Measurements from ENCODE around the gene CACNA2D3. TPM values are rescaled to one million over a fixed set of nuclear protein-coding genes. Genes with fewer than 3 reads are reported as not detected.

The CACNA2D3 gene
- total RNA-seq, 1 donor from 2014 or later = 0.29 TPM

DNA sequence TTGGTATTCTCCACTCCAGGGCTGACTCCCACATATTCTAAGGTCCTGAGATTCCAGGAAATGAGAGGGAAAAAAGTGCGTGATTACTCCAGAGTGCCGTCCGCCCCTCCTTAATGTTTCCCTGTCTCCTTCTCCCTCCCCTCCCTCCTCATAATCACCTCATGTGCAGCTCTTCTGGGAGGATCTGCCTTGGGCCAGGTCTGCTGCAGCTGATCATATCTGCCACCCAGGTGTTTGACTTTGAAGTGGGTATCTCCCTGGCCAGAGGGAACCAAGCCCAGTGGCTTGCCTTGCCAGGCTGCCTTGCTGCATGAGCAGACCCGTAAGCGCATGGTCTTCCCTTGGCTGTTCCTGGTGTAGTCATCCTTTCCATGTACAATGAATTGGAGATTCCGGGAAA, 833.6 kb downstream of the CACNA2D3 start:
- DNase-seq (ENCODE audit: low spot score, unreplicated experiment) = no peak
- TF ChIP-seq, protein P1, sequence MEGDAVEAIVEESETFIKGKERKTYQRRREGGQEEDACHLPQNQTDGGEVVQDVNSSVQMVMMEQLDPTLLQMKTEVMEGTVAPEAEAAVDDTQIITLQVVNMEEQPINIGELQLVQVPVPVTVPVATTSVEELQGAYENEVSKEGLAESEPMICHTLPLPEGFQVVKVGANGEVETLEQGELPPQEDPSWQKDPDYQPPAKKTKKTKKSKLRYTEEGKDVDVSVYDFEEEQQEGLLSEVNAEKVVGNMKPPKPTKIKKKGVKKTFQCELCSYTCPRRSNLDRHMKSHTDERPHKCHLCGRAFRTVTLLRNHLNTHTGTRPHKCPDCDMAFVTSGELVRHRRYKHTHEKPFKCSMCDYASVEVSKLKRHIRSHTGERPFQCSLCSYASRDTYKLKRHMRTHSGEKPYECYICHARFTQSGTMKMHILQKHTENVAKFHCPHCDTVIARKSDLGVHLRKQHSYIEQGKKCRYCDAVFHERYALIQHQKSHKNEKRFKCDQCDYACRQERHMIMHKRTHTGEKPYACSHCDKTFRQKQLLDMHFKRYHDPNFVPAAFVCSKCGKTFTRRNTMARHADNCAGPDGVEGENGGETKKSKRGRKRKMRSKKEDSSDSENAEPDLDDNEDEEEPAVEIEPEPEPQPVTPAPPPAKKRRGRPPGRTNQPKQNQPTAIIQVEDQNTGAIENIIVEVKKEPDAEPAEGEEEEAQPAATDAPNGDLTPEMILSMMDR (IDR thresholded peaks at IDR 0.05; ENCODE audit: unreplicated experiment) = no peak
- no peak overlapping the region for H3K27ac Mint-ChIP-seq
- H3K4me3 Mint-ChIP-seq (ENCODE audit: low read depth) = no peak overlapping the region
- H3K9me3 Mint-ChIP-seq (ENCODE audit: low read depth) = no peaks in the 10 kb centered on the region
- H3K27me3 Mint-ChIP-seq = peaks cover 12% of the 10 kb centered on the region
- no peaks in the 10 kb centered on the region for H3K4me1 Mint-ChIP-seq (ENCODE audit: low read depth)
- H3K36me3 Mint-ChIP-seq (ENCODE audit: insufficient read depth) = no peaks in the 10 kb centered on the region

DNA sequence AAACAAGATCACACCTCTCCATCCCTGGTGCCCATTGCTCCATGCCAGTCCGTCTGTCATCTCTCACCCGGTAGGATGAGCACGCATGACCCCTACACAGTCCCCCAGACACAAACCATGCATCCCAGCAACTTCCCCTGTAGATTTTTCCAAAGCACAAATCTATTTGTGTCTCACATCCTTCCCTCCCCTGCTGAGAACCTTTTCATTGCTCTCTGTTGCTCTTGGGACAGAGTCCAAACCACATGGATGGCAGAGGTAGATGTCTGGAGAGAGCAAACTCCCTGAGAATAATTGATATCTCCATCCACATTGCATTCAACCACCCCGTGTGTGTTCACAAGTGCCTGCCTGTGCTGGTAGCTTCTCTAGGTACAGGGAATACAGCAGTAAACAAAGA, 835.4 kb downstream of the CACNA2D3 start:
- DNase-seq (ENCODE audit: low spot score, unreplicated experiment) = no peak
- Mint-ChIP-seq H3K9me3 (ENCODE audit: low read depth) (no peaks in the 10 kb centered on the region), H3K4me3 (ENCODE audit: low read depth) (no peak overlapping the region), H3K36me3 (ENCODE audit: insufficient read depth) (no peaks in the 10 kb centered on the region), H3K27me3 (peaks cover 12% of the 10 kb centered on the region), H3K27ac (no peak overlapping the region), H3K4me1 (ENCODE audit: low read depth) (no peaks in the 10 kb centered on the region)
- TF ChIP-seq, protein P1 (IDR thresholded peaks at IDR 0.05; ENCODE audit: unreplicated experiment) = no peak

DNA sequence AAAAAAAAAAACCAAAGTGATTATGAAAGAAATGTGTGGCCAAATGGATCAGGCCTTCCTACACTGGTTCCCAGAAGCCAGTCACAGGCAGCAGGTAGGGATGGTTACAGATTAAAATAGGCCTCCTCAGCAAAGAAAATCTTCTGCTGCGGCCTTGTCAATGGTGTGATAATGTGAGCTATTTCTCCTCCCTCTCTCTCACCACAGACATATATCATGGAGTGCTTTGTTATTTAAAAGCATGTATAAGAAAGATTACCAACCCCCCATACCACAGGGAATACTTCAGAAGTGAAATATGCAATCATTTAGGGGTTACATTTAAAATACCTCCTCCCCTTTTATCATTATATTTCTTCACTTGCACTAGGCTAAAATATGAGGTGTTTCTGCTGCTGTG, 837.7 kb downstream of the CACNA2D3 start:
- Mint-ChIP-seq H3K36me3 (ENCODE audit: insufficient read depth) (no peaks in the 10 kb centered on the region), H3K4me1 (ENCODE audit: low read depth) (peaks cover 10% of the 10 kb centered on the region), H3K9me3 (ENCODE audit: low read depth) (no peaks in the 10 kb centered on the region), H3K4me3 (ENCODE audit: low read depth) (no peak overlapping the region), H3K27me3 (peaks cover 8% of the 10 kb centered on the region), H3K27ac (no peak overlapping the region)
- no peak for DNase-seq (ENCODE audit: low spot score, unreplicated experiment)
- TF ChIP-seq, protein P1 (IDR thresholded peaks at IDR 0.05; ENCODE audit: unreplicated experiment) = no peak

DNA sequence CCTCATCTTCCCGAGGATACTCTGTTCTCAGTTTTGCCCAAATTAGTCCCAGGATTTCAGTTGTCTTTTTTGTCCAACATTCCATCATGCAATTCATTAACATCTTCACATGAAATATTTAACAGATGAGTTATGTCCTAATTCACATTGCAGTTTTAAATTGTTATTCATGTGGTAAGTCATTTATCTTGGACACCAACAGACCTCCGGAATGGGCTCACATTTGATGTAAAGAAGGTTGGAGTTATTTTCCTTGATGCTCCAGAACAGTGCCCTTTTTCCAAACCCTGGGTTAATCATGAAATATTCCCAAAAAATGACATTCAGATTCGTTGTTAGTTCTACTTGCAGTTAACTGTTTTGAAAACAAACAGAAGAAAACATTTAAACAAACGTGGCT, 838.3 kb downstream of the CACNA2D3 start:
- no peak for DNase-seq (ENCODE audit: low spot score, unreplicated experiment)
- peaks cover 9% of the 10 kb centered on the region for H3K27me3 Mint-ChIP-seq
- TF ChIP-seq, protein P1 (IDR thresholded peaks at IDR 0.05; ENCODE audit: unreplicated experiment) = no peak
- H3K27ac Mint-ChIP-seq = no peak overlapping the region
- H3K4me1 Mint-ChIP-seq (ENCODE audit: low read depth) = peaks cover 12% of the 10 kb centered on the region
- H3K36me3 Mint-ChIP-seq (ENCODE audit: insufficient read depth) = no peaks in the 10 kb centered on the region
- H3K9me3 Mint-ChIP-seq (ENCODE audit: low read depth) = no peaks in the 10 kb centered on the region
- no peak overlapping the region for H3K4me3 Mint-ChIP-seq (ENCODE audit: low read depth)

DNA sequence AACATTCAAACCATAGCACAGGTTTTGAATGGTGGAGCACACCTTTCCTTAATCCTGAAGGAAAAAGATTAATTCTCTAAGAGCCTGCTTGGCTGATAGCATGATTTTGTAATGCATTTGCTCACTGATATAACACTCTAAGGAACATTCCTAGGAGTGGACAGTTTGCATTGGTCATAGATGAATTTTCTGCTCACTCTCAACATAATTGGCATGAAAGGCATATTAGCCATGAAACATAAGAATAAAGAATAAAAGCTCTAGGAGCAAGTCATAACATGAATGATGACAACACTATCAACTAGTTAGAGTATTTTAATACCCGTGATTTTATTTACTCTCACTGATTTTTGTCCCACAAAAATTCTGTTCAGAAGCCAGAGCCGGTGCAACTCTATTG, 839.8 kb downstream of the CACNA2D3 start:
- no peak overlapping the region for H3K4me3 Mint-ChIP-seq (ENCODE audit: low read depth)
- peaks cover 7% of the 10 kb centered on the region for H3K27me3 Mint-ChIP-seq
- H3K9me3 Mint-ChIP-seq (ENCODE audit: low read depth) = no peaks in the 10 kb centered on the region
- TF ChIP-seq, protein P1 (IDR thresholded peaks at IDR 0.05; ENCODE audit: unreplicated experiment) = no peak
- H3K4me1 Mint-ChIP-seq (ENCODE audit: low read depth) = peaks cover 19% of the 10 kb centered on the region
- no peak for DNase-seq (ENCODE audit: low spot score, unreplicated experiment)
- H3K36me3 Mint-ChIP-seq (ENCODE audit: insufficient read depth) = no peaks in the 10 kb centered on the region
- H3K27ac Mint-ChIP-seq = no peak overlapping the region
